ENCODE data around the gene ALOX15B. TPM values are rescaled to one million over a fixed set of nuclear protein-coding genes. Genes with fewer than 3 reads are reported as not detected.

Gene ALOX15B
- total and polyA plus RNA-seq, 2 of the 13 experiments (the other 11 are each of a cell fraction or from before 2014, with no cell fraction given), result not detected

- no peak for TF ChIP-seq ZNF264 (CRISPR knock-in tag; IDR thresholded peaks at IDR 0.05)
- no peak for TF ChIP-seq HOMEZ (CRISPR knock-in tag; IDR thresholded peaks at IDR 0.05; ENCODE audit: low read depth)
- TF ChIP-seq ZBTB8A (CRISPR knock-in tag; IDR thresholded peaks at IDR 0.05; ENCODE audit: borderline replicate concordance, low read depth), result peak; percentile 53; the same call in 1 of the 2 replicates
- no peak for TF ChIP-seq GABPB1 (CRISPR knock-in tag; IDR thresholded peaks at IDR 0.05)
- TF ChIP-seq HDAC2 (CRISPR knock-in tag; IDR thresholded peaks at IDR 0.05), result no peak
- TF ChIP-seq SYNCRIP (IDR thresholded peaks at IDR 0.05; ENCODE audit: insufficient read depth, low read depth, low read length), result no peak
- peak in 1 of 2 experiments; percentile 62; a peak in 2 of 4 replicates for TF ChIP-seq HMGXB4 (CRISPR knock-in tag; IDR thresholded peaks at IDR 0.05; ENCODE audit: borderline replicate concordance in 1 of 2, low read depth in 1 of 2)
- no peak for TF ChIP-seq PLSCR1 (CRISPR knock-in tag; IDR thresholded peaks at IDR 0.05; ENCODE audit: borderline replicate concordance)
- TF ChIP-seq ZSCAN22 (CRISPR knock-in tag; IDR thresholded peaks at IDR 0.05), result no peak
- TF ChIP-seq ZNF44 (CRISPR knock-in tag; IDR thresholded peaks at IDR 0.05), result no peak
- peak; percentile 49; the same call in 1 of the 2 replicates for TF ChIP-seq TFE3 (CRISPR knock-in tag; IDR thresholded peaks at IDR 0.05)
- TF ChIP-seq SP1 (IDR thresholded peaks at IDR 0.05), result no peak
- no peak for TF ChIP-seq SP1 (CRISPR knock-in tag; IDR thresholded peaks at IDR 0.05)
- no peak for TF ChIP-seq ZNF615 (CRISPR knock-in tag; IDR thresholded peaks at IDR 0.05; ENCODE audit: borderline replicate concordance)
- no peak for TF ChIP-seq ELK4 (CRISPR knock-in tag; IDR thresholded peaks at IDR 0.05; ENCODE audit: borderline replicate concordance)
- no peak for TF ChIP-seq ELF3 (CRISPR knock-in tag; IDR thresholded peaks at IDR 0.05)
- 0 out of 4 replicates have a peak, but pooled peaks of 1 of the 2 experiments have one; percentile 21 for TF ChIP-seq NR2F1 (CRISPR knock-in tag; IDR thresholded peaks at IDR 0.05)
Observed at GRCh38 chr17:8016632-8017424, 22.0 kb upstream of the ALOX15B start (continued).
